ENCODE data around the gene ST7.
"Not testable (repeated sequence)": the region's sequence is repeated elsewhere in the genome, so short reads cannot be mapped to it uniquely, and the experiment has no call there.

ST7 gene

DNA sequence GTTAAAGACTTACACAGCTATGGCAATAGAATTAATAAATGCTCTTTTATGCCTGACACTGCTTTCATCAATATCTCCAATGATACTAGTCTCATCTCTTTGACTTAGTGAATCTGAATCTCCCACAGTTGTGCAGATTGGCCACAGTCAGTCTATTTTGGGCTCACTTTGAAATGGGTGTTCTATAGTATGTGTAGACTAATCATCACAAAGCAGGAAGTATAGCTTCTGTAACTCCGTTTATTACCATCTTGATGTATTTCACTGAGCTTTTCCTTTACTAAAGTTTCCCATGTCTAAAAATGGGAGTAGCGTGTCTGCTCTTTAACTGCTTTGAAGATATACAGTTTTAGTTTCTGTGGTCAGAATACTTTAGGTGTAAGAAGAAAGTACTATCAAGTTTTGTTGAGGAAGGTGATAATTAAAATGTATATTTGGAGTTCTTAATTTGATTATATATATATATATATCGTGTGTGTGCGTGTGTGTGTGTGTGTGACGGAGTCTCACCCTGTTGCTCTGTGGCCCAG lies 70.1 kb downstream of the ST7 start:
- DNase-seq (ENCODE audit: low read depth), result no peak
- H3K4me3 ChIP-seq (ENCODE audit: low read length), result no peak overlapping the region
- TF ChIP-seq, protein P1, sequence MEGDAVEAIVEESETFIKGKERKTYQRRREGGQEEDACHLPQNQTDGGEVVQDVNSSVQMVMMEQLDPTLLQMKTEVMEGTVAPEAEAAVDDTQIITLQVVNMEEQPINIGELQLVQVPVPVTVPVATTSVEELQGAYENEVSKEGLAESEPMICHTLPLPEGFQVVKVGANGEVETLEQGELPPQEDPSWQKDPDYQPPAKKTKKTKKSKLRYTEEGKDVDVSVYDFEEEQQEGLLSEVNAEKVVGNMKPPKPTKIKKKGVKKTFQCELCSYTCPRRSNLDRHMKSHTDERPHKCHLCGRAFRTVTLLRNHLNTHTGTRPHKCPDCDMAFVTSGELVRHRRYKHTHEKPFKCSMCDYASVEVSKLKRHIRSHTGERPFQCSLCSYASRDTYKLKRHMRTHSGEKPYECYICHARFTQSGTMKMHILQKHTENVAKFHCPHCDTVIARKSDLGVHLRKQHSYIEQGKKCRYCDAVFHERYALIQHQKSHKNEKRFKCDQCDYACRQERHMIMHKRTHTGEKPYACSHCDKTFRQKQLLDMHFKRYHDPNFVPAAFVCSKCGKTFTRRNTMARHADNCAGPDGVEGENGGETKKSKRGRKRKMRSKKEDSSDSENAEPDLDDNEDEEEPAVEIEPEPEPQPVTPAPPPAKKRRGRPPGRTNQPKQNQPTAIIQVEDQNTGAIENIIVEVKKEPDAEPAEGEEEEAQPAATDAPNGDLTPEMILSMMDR (IDR thresholded peaks at IDR 0.05; ENCODE audit: insufficient read depth, low read depth, low read length, missing control alignments), result no peak

DNA sequence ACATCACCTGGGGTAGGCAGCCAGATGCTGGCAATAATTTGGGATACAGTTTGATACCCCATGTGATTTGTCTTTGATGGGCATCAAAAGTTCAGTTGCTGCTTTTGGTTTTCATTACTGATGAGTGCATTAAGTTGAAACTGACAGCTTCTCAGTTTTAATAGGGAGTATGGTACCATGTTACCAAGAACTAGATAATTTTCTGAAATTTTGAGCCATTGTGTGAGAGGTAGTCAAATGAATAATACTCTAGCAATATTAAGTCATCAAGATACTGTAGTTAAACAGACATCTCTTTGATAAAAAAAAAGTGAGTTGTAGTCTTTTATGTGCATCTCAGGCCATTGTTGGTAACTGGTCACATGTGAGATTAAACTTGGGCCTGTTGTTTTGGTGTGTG lies 71.5 kb downstream of the ST7 start:
- no peak overlapping the region for H3K4me3 ChIP-seq (ENCODE audit: low read length)
- DNase-seq (ENCODE audit: low read depth), result no peak
- TF ChIP-seq, protein P1 (IDR thresholded peaks at IDR 0.05; ENCODE audit: insufficient read depth, low read depth, low read length, missing control alignments), result no peak

DNA sequence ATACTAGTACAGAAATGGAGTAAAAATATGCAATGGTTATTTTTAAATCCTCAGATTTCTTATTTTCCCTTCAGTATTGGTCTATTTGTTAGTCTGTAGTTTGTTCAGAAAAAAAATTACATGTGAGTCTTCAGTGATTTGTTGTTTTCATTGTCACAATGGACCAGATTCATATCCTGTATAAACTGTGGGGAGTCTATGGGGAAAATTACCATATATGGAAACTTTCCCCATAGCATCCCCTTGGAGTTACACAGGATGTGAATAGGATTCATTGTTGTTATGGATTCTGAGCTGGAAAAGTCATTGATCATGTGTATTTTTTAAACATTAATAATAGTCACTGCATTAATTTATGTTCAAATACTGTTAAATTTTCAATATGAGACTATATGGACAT lies 72.6 kb downstream of the ST7 start:
- TF ChIP-seq, protein P1 (IDR thresholded peaks at IDR 0.05; ENCODE audit: insufficient read depth, low read depth, low read length, missing control alignments), result no peak
- H3K4me3 ChIP-seq (ENCODE audit: low read length), result no peak overlapping the region
- DNase-seq (ENCODE audit: low read depth), result no peak

DNA sequence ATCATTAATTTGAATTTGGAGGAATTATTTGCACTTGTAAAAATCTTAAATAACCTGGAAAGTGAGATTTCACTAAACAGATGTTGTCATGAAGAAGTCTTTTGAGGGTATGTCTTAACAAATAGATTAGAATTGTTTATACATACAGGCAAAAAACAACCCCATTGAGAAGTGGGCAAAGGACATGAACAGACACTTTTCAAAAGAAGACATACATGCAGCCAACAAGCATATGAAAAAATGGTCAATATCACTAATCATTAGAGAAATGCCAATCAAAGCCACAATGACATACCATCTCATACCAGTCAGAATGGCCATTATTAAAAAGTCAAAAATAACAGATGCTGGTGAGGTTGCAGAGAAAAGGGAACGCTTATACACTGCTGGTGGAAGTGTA lies 77.0 kb downstream of the ST7 start:
- not testable (repeated sequence) for DNase-seq (ENCODE audit: low read depth); H3K4me3 ChIP-seq (ENCODE audit: low read length)

DNA sequence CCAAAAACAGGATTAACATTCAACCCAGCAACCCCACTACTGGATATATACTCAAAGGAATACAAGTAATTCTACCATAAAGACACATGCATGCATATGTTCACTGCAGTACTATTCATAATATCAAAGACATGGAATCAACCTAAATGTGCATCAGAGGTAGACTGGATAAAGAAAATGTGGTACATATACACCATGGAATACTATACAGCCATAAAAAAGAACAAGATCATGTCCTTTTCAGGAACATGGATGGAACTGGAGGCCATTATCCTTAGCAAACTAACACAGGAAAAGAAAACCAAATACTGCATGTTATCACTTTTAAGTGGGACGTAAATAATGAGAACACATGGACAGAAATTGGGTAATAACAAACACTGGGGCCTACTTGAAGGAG lies 77.5 kb downstream of the ST7 start:
- DNase-seq (ENCODE audit: low read depth); H3K4me3 ChIP-seq (ENCODE audit: low read length): not testable (repeated sequence)

DNA sequence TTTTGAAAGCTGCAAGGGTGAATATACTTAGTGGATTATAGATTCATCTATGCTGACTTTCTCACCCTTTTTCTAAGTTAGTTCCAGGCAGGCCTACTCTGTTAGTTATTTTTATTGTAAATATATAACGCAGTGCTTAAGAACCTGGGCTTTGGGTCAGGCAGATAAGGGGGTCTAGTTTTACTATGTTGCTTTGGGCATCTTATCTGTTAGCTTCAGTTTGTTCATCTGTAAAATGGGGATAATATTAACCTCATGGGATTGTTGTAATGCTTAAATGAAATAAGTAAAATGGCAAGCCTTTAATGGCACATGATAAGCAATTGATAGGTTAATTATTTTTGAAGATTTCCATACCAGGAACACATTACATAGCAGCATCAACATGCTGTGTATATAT lies 79.5 kb downstream of the ST7 start:
- no peak overlapping the region for H3K4me3 ChIP-seq (ENCODE audit: low read length)
- TF ChIP-seq, protein P1 (IDR thresholded peaks at IDR 0.05; ENCODE audit: insufficient read depth, low read depth, low read length, missing control alignments), result no peak
- DNase-seq (ENCODE audit: low read depth), result no peak

DNA sequence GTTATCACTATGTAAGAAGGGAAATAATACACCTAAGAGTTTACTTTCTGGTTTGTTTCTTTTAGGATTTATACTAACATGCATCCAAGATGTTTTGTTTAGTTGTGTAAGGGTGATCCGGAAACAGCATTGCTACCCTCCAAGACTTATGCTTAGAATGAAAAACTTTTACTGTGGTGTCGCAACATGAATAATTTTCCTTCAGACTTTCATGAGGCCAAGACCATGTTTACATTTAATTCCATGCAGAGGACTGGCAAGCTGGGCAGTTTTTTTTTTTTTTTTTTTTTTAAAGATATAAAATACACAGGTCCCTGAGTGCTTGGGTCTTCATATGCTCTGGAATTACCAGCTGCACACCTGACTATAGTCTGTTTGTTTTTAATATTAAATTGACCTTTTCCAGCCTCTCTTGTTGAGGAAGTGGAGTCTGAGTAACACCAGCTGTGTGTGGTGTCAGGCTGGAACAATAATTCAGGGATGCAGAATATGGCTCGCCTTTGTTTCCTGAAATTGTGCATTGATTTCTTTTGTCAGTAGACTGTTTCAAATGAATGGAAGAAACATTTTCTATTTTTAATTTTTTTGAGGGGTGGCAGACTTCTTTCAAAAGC lies 81.7 kb downstream of the ST7 start:
- H3K4me3 ChIP-seq (ENCODE audit: low read length), result no peak overlapping the region
- TF ChIP-seq, protein P1 (IDR thresholded peaks at IDR 0.05; ENCODE audit: insufficient read depth, low read depth, low read length, missing control alignments), result no peak
- no peak for DNase-seq (ENCODE audit: low read depth)

DNA sequence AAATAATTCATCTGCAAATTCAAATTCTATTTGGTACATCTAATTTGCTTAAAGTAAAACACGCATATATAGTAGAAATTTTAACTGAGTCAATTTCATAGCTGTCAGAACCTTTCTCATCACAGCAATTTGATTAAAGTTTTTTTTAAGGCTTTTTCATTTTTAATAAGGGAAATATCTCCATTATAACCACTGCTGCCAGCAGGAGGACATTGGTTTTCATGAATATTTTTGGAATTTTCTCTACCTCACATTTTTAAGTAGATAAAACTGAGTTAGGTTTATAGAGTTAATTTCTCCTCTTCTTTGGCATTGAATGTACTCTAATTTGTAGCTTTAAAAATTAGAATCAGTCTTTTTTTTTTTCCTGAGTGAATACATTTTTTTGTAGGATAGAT lies 82.2 kb downstream of the ST7 start:
- no peak for DNase-seq (ENCODE audit: low read depth)
- TF ChIP-seq, protein P1 (IDR thresholded peaks at IDR 0.05; ENCODE audit: insufficient read depth, low read depth, low read length, missing control alignments), result no peak
- H3K4me3 ChIP-seq (ENCODE audit: low read length), result no peak overlapping the region

Data from epithelial cell of esophagus (primary cell).